Limb (tissue), 2 donors: ENCODE measurements around the gene STXBP6.
"Not testable (repeated sequence)": the region's sequence is repeated elsewhere in the genome, so short reads cannot be mapped to it uniquely, and the experiment has no call there.

ENCODE experiments used
- DNase-seq, 2 donors: peaks; one replicate each; pipeline ENCODE4 v3.0.0-alpha.2; 2016; ENCODE audit errors: extremely low spot score in 2 of 2

STXBP6 gene

DNA sequence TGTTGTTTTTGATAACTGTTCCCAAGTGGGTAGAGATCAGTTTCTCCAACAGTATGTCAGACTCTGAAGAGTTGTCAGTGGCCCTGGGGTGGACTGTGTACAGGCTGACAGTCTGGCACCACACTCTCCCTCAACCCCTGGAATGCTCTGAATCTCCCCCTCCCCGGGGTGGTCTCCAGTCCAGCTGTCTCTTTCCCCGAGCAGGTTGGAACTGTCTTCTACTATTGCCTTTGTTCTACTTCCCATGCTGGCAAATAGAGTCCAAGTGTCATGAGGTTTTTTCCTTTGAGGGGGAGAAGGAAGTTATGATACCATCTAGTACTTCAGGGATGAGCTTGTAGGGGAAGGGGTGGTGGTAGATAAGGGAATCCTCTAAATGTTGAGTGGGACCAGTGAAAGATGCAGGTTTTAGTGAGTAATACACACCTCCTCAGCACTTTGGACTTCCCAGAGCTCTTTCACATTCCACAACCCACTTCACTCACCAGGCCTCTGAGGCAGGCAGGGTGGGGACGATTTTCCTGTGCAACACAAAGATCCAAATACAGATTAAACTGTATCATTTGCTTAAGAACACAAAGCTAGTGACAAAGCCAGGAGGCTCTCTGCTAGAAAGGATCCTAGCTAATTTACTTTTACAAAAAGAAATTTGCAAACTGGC lies 245.3 kb downstream of the STXBP6 start:
- no peak for DNase-seq

DNA sequence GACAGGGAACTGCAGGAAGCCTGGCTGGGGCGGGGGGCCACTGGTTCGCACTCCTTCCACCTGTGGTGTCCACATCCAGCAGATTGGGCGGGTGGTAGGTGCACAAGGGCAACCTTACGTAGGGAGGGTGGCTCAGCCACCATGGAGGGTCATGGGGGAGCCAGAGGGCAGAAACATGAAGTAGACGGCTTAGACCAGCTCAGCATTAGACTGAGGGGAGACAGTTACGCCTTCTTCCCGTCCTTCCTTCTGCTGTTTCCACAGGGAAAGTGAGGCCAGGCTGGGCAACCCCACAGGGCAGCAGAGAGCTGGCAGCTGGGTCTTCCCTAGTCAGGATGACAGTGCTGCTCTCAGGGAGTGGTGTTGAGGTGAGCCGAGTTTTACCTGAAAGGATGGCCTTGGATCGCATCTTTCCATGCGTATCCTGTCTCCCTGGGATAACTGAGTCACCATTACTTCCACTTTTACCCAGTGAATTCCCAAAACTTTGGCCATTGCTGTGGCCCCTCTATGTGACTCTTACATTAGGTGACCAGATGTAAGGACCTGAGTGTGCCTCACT lies 245.9 kb downstream of the STXBP6 start:
- no peak for DNase-seq

DNA sequence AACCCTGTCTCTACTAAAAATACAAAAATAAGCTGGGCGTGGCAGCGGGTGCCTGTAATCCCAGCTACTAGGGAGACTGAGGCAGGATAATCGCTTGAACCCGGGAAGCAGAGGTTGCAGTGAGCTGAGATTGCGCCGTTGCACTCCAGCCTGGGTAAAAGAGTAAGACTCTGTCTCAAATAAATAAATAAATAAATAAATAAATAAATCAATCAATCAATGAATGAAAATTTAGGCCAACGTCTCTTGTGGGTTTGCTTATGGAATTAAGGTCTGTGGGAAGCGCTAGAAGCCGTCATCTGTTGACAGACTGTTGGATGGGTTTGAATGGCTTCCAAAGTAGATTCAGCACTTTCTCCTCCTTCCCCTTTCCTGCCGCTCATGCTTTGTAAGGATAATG lies 246.5 kb downstream of the STXBP6 start:
- DNase-seq, result not testable (repeated sequence)

GRCh38 chr14:24802236-24802635 lies 247.7 kb downstream of the STXBP6 start:
- DNase-seq, result no peak

GRCh38 chr14:24801024-24801423 lies 248.9 kb downstream of the STXBP6 start:
- no peak for DNase-seq

DNA sequence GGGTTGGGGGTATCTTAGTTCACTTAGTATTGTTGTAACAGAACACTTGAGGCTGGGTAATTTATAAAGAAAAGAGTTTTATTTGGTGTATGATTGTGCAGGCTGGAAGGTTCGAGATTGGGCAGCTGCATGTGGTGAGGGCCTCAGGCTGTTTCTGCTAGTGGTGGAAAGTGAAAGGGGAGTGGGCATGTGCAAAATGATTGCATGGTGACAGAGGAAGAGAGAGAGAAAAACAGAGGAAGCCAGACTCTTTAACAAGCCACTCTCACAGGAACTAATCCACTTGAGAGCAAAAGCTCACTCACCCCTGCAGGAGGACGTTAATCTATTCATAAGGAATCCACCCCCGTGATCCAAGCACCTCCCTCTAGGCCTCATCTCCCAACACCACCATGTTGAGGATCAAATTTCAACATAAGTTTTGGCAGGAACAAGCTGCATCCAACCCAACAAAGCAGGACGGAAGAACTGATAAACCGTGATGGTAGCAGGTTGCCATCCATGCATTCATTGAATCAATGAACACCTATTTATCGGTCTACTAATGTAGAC lies 251.0 kb downstream of the STXBP6 start:
- no peak for DNase-seq

- DNase-seq, result no peak
Observed at GRCh38 chr14:24795406-24795805, 254.5 kb downstream of the STXBP6 start.

DNA sequence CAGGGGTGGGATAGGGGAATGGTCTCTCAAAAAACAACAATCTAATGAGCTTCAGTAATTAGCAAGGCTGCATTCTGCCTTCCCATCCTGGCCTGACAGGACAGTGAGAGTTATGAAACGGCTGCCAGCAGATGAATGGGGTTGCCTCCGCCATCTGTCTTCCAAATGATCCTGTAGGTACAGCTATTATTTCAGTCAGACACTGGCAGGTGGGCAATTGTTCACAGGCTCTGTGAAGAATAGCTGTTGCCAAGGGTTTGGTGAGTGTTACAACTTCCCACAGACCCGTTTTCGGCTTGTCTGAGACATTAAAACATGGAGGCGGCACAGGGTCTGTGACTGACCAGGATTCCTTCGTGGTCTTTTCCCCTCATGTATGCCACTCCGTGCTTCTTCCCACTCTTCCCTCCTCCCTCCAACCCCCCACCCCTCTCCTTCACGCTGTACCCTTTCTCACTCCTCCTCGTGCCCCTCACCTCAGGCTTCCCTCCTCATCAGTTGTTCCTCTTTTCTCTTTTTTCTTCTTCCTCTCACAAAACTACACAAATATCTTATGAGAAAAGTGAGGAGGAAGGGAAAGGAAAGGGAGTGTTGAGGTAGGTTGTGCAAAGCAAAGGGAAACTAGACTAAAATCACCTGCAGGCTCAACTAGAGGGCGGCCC lies 255.2 kb downstream of the STXBP6 start:
- no peak for DNase-seq

DNA sequence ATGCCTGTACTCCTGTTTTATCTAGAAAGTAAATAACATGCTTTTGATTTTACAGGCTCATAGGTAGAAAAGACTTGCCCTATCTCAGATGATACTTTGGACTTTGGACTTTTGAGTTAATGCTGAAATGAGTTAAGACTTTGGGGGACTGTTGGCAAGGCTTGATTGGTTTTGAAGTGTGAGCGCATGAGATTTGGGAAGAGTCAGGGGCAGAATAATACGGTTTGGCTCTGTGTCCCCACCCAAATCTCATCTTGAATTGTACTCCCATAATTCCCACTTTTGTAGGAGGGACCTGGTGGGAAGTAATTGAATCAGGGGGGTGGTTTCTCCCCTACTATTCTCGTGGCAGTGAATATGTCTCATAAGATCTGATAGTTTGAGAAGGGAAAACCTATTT lies 259.8 kb downstream of the STXBP6 start:
- DNase-seq, result no peak

- DNase-seq, result peak in 1 of 2 donors; percentile 63
Observed at GRCh38 chr14:24789378-24789884, 260.5 kb downstream of the STXBP6 start.

GRCh38 chr14:24785698-24786097 lies 264.2 kb downstream of the STXBP6 start:
- DNase-seq, result no peak

- DNase-seq, result no peak
Observed at GRCh38 chr14:24784981-24785380, 265.0 kb downstream of the STXBP6 start.

GRCh38 chr14:24783791-24784190 lies 266.2 kb downstream of the STXBP6 start:
- no peak for DNase-seq

DNA sequence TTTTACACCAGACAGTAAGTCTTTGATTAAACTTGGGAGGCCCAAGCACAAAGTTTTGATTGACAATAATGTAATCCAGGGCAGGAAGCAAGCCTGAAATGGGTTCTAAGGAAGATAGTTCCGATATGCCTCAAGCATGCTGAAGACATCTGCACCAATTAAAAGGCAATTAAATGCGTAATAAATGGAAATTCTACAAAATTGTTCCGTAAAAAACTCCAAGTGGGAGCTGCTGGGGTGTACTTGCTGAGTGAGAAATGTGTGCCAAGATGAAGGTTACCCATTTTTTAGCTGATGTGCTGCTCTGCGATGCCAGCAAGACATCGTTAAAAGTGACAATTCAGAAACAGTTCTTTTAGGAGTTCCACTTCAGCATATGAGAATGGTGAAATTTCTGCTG lies 269.7 kb downstream of the STXBP6 start:
- no peak for DNase-seq

DNA sequence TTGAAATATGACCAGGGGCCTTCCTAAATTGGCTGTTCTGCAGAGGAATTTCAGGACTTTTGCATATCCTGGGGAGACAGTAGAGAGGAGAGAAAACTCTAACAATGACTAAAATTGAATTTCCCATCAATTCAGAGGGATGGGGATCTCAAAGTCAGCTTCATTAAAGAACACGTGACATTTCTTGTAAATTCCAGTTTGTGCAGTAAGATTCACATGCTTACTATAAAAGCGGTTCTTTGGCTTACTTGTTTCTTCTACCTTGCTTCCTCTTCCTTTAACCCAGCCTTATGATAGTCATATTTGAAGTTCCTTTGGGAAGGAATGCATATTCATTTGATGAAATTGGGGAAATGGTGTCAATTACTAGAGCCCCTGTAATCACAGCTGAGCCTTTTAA lies 272.3 kb downstream of the STXBP6 start:
- no peak for DNase-seq

DNA sequence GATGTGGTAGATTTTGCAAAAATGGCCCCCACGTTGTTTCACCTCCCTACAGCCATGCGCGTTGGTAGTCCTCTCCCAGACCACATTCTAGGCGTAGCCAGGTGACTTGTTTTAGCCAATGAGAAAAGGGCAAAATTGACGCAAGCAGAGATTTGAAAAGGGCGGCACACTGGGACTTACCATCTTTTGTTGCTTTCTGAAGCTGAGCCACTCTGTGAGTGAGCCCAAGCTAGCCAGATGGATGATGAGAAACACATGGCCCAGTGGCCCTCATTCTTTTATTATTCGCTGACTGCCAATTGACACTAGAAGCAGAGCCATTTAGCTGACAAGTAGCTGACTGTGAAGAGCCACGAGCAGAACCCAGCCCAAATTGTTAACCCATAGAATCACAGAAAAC lies 274.0 kb downstream of the STXBP6 start:
- DNase-seq, result no peak

DNA sequence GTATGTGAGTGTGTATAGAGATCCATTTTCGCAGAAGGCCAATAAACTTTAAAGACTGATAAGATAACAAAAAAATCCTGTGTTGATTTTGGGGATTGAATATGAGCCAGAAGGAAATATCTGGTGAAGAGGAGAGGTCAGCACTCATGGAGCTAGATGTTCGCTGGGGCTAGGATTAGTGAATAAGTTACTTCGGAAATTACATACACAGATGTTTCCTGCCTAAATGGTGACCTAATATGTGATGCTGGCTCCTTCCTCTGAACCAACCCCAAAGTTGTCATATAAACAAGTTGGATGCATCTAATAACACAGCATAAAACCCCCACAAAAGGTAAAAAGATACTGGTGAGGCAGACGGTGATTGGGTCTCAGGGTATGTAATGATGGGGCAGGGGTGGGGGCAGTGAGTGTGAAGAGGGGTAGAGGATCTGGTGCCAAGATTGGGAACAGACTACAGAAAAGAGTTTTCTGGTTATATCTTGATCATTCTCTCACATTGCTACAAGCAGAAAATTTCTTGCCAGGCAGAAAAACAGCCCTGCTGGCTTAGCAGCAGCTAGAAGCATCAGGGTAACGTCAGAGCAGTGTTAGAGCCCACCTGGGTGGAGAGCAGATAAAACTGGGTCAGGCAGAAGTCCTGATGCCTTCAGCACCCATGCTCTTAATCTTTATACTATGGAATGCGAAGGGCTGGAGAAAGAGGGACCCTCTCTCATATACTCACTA lies 275.6 kb downstream of the STXBP6 start:
- DNase-seq, result peak in 1 of 2 donors; percentile 24

- DNase-seq, result not testable (repeated sequence)
Observed at GRCh38 chr14:24773564-24773963, 276.4 kb downstream of the STXBP6 start.

DNA sequence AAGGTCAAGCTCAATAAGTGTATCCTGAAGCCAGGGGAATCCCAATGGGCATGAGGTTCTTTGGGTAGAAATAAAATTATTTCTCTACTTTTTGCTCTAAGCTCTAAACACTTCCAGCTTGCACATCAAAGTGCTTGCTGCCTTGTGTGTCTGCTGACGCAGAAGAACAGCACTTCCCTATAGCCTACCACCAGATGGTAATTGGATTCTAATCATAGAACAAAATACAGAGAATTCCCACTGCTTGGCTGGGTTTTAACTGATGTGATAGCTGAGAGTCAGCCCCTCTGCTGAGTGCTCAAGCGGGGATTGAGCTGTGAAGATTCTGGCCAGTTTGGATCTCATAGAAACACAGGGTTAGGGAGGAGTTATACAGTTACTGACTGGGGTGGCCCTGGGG lies 283.5 kb downstream of the STXBP6 start:
- no peak for DNase-seq

DNA sequence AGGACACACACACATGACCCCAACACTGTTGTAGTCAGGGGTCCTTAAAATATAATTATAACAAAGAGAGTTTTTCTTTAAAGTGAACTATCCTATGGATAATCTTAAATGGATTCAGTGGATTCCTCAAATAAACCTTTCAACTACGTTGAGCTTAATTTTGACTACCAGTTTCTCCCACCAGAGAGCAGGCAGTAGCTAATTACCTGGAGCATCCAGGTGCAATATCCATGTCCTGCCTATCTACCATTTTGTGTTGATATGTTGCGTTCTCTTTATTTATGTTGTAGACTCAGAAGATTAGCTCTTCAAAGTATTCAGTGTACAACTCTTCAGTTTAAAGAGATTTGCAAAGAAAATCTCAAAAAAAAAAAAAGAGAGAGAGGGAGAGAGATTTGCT lies 288.8 kb downstream of the STXBP6 start:
- no peak for DNase-seq
